Measurements from ENCODE around the gene CD22. TPM values are rescaled to one million over a fixed set of nuclear protein-coding genes. Genes with fewer than 3 reads are reported as not detected.

CD22 gene
- total and polyA plus RNA-seq, 7 donors = 0.11 to 3.2 (median 0.32) TPM

GRCh38 chr19:35288331-35288730, 40.7 kb upstream of the CD22 start:
- no peaks in the 10 kb centered on the region for H3K36me3 ChIP-seq (ENCODE audit: insufficient read depth in 1 of 2, low read depth in 1 of 2)
- DNase-seq (no peak), ATAC-seq (no peak)
- intact Hi-C loops (cut with DNase I) = no loop called here
- no peaks in the 10 kb centered on the region for H3K9me3 ChIP-seq
- H3K27ac ChIP-seq = no peak overlapping the region
- H3K4me1 ChIP-seq = no peaks in the 10 kb centered on the region
- H3K27me3 ChIP-seq (ENCODE audit: insufficient read depth in 3 of 3, low read length in 2 of 3) = peaks cover 0 to 5% (median 0%) of the 10 kb centered on the region in 3 donors
- H3K4me3 ChIP-seq = no peak overlapping the region
- TF ChIP-seq CTCF (IDR thresholded peaks at IDR 0.05) = no peak
- 13 to 63% (median 17%) methylated on average over 2 of the region's 2 CpGs for WGBS, 3 donors

GRCh38 chr19:35288906-35289305, 40.1 kb upstream of the CD22 start:
- Histone ChIP-seq H3K4me1 (no peaks in the 10 kb centered on the region), H3K9me3 (no peaks in the 10 kb centered on the region), H3K27ac (no peak overlapping the region), H3K36me3 (ENCODE audit: insufficient read depth in 1 of 2, low read depth in 1 of 2) (no peaks in the 10 kb centered on the region), H3K27me3 (ENCODE audit: insufficient read depth in 3 of 3, low read length in 2 of 3) (peaks cover 0 to 11% (median 0%) of the 10 kb centered on the region in 3 donors), H3K4me3 (no peak overlapping the region)
- 53 to 65% (median 54%) methylated on average over 5 of the region's 5 CpGs for WGBS, 3 donors
- no peak for ATAC-seq
- TF ChIP-seq CTCF (IDR thresholded peaks at IDR 0.05) = no peak
- intact Hi-C loops (cut with DNase I) = no loop called here
- no peak for DNase-seq

- H3K27ac ChIP-seq = no peak overlapping the region
- no peak for ATAC-seq
- no peaks in the 10 kb centered on the region for H3K4me1 ChIP-seq
- no peak overlapping the region for H3K4me3 ChIP-seq
- TF ChIP-seq CTCF (IDR thresholded peaks at IDR 0.05) = no peak
- no peak for DNase-seq
- intact Hi-C loops (cut with DNase I) = no loop called here
- WGBS, 3 donors = 48 to 53% (median 51%) methylated on average over 19 to 20 of the region's 20 CpGs
- no peaks in the 10 kb centered on the region for H3K9me3 ChIP-seq
- H3K27me3 ChIP-seq (ENCODE audit: insufficient read depth in 3 of 3, low read length in 2 of 3) = peaks cover 0 to 19% (median 0%) of the 10 kb centered on the region in 3 donors
- H3K36me3 ChIP-seq (ENCODE audit: insufficient read depth in 1 of 2, low read depth in 1 of 2) = no peaks in the 10 kb centered on the region
These were observed 38.4 kb upstream of the CD22 start for GRCh38 chr19:35290381-35291127.

- H3K36me3 ChIP-seq (ENCODE audit: insufficient read depth in 1 of 2, low read depth in 1 of 2) = no peaks in the 10 kb centered on the region
- no peak overlapping the region for H3K4me3 ChIP-seq
- TF ChIP-seq CTCF (IDR thresholded peaks at IDR 0.05) = no peak
- ATAC-seq = no peak
- H3K4me1 ChIP-seq = no peaks in the 10 kb centered on the region
- intact Hi-C loops (cut with DNase I) = no loop called here
- WGBS, 3 donors = 56 to 63% (median 59%) methylated on average over 6 of the region's 6 CpGs
- DNase-seq = no peak
- H3K27ac ChIP-seq = no peak overlapping the region
- no peaks in the 10 kb centered on the region for H3K9me3 ChIP-seq
- peaks cover 0 to 19% (median 0%) of the 10 kb centered on the region in 3 donors for H3K27me3 ChIP-seq (ENCODE audit: insufficient read depth in 3 of 3, low read length in 2 of 3)
These were observed 37.7 kb upstream of the CD22 start for GRCh38 chr19:35291259-35291658.

GRCh38 chr19:35291916-35292315, 37.1 kb upstream of the CD22 start, which contains the start of gene MAG:
Gene MAG (plus strand): TSS chr19:35292161. CDS start chr19:35295409, 3,248 bp downstream.
- intact Hi-C loops (cut with DNase I) = no loop called here
- DNase-seq (no peak), ATAC-seq (no peak)
- 60 to 65% (median 64%) methylated on average over 10 to 12 of the region's 12 CpGs for WGBS, 3 donors
- Histone ChIP-seq H3K4me1 (no peaks in the 10 kb centered on the region), H3K9me3 (no peaks in the 10 kb centered on the region), H3K27me3 (ENCODE audit: insufficient read depth in 3 of 3, low read length in 2 of 3) (peaks cover 0 to 19% (median 0%) of the 10 kb centered on the region in 3 donors), H3K4me3 (no peak within 1 kb of the TSS), H3K36me3 (ENCODE audit: insufficient read depth in 1 of 2, low read depth in 1 of 2) (no peaks in the 10 kb centered on the region), H3K27ac (no peak within 1 kb of the TSS)
- no peak for TF ChIP-seq CTCF (IDR thresholded peaks at IDR 0.05)

All from psoas muscle (tissue), 8 donors.